CD14-positive monocyte (primary cell): ENCODE measurements around the gene STUB1. TPM values are rescaled to one million over a fixed set of nuclear protein-coding genes. Genes with fewer than 3 reads are reported as not detected.

Source experiments
- DNase-seq, 3 donors: peaks; one replicate each; pipeline ENCODE4 v3.0.0-alpha.2; 2011 to 2022
- H2AFZ ChIP-seq: 2 replicates; pipeline ENCODE4 v1.6.0; 2012; ENCODE audit warnings: mild to moderate bottlenecking, low read depth, low read length, inconsistent platforms; ENCODE audit not compliant: insufficient read depth, poor library complexity, severe bottlenecking
- H3K27ac ChIP-seq, 2 donors: 1 replicate in 1 of 2; 2 replicates in 1 of 2; pipeline ENCODE4 v1.5.1; 2012 to 2013; ENCODE audit warnings: low read length in 2 of 2, control low read depth in 1 of 2, inconsistent platforms in 1 of 2, low read depth in 1 of 2, mild to moderate bottlenecking in 1 of 2
- H3K27me3 ChIP-seq, 2 donors: one replicate each; pipeline versions ENCODE4 v1.6.0 to v1.6.1; 2011 to 2013; ENCODE audit warnings: low read length in 2 of 2; ENCODE audit not compliant: control insufficient read depth in 2 of 2, insufficient read depth in 2 of 2
- H3K36me3 ChIP-seq, 2 donors: replicated peaks in 1 of 2; 1 replicate in 1 of 2; 2 replicates in 1 of 2; pipeline versions ENCODE4 v1.5.1 to v1.6.1; 2012 to 2013; ENCODE audit warnings: low read length in 2 of 2, control low read depth in 1 of 2, inconsistent platforms in 1 of 2, mild to moderate bottlenecking in 1 of 2; ENCODE audit not compliant: insufficient read depth in 2 of 2, control insufficient read depth in 1 of 2
- H3K4me1 ChIP-seq, 2 donors: 1 replicate in 1 of 2; 2 replicates in 1 of 2; pipeline versions ENCODE4 v1.5.1 to v1.6.1; 2012 to 2013; ENCODE audit warnings: low read length in 2 of 2, control low read depth in 1 of 2, inconsistent platforms in 1 of 2, mild to moderate bottlenecking in 1 of 2, moderate library complexity in 1 of 2; ENCODE audit not compliant: insufficient read depth in 2 of 2, control insufficient read depth in 1 of 2
- H3K4me2 ChIP-seq: replicated peaks from 2 replicates; pipeline ENCODE3; 2012; ENCODE audit warnings: low read length, moderate library complexity, mild to moderate bottlenecking; ENCODE audit not compliant: poor library complexity, severe bottlenecking; ENCODE audit errors: extremely low read depth
- H3K4me3 ChIP-seq, 3 experiments: fragments of 200-600 bp in 1 of 3; sonication (generic) in 1 of 3; replicated peaks in 1 of 3; 1 replicate in 2 of 3; 2 replicates in 1 of 3; pipeline ENCODE4 v1.5.1; 2011 to 2013; ENCODE audit warnings: low read length in 3 of 3, mild to moderate bottlenecking in 3 of 3, control low read depth in 2 of 3, low read depth in 2 of 3, inconsistent platforms in 1 of 3, moderate library complexity in 1 of 3
- H3K79me2 ChIP-seq: 2 replicates; pipeline ENCODE4 v1.6.0; 2012; ENCODE audit warnings: mild to moderate bottlenecking, control low read depth, inconsistent platforms, low read length, moderate library complexity; ENCODE audit not compliant: insufficient read depth
- H3K9ac ChIP-seq: 2 replicates; pipeline ENCODE4 v1.6.0; 2017; ENCODE audit warnings: low read length, mild to moderate bottlenecking; ENCODE audit not compliant: insufficient read depth, poor library complexity, severe bottlenecking
- H3K9me3 ChIP-seq, 2 donors: replicated peaks in 1 of 2; 1 replicate in 1 of 2; 2 replicates in 1 of 2; pipeline versions ENCODE4 v1.5.1 to v1.6.1; 2012 to 2013; ENCODE audit warnings: low read length in 2 of 2, control low read depth in 1 of 2; ENCODE audit not compliant: control insufficient read depth in 1 of 2, insufficient read depth in 1 of 2
- H4K20me1 ChIP-seq: 2 replicates; pipeline ENCODE4 v1.6.0; 2012; ENCODE audit warnings: mild to moderate bottlenecking, low read length, control low read depth, moderate library complexity; ENCODE audit not compliant: insufficient read depth
- H3K27ac Mint-ChIP-seq, 7 donors: one replicate each; pipeline ENCODE4 v1.8.0; 2020; ENCODE audit warnings: mild to moderate bottlenecking in 7 of 7, mixed read lengths in 7 of 7, moderate library complexity in 6 of 7, inconsistent platforms in 2 of 7
- H3K27me3 Mint-ChIP-seq, 3 donors: one replicate each; pipeline ENCODE4 v1.8.0; 2021 to 2022; ENCODE audit warnings: low read depth in 3 of 3, mild to moderate bottlenecking in 3 of 3, mixed read lengths in 3 of 3, moderate library complexity in 3 of 3, inconsistent platforms in 1 of 3
- H3K36me3 Mint-ChIP-seq, 2 donors: one replicate each; pipeline ENCODE4 v1.8.0; 2020; ENCODE audit warnings: mixed read lengths in 2 of 2, inconsistent platforms in 1 of 2, mild to moderate bottlenecking in 1 of 2
- H3K4me1 Mint-ChIP-seq: one replicate; pipeline ENCODE4 v1.8.0; 2020; ENCODE audit warnings: mild to moderate bottlenecking, mixed read lengths
- H3K4me3 Mint-ChIP-seq, 2 donors: one replicate each; pipeline ENCODE4 v1.8.0; 2020; ENCODE audit warnings: mild to moderate bottlenecking in 2 of 2, mixed read lengths in 2 of 2, moderate library complexity in 1 of 2
- H3K9me3 Mint-ChIP-seq, 7 donors: one replicate each; pipeline ENCODE4 v1.8.0; 2020 to 2022; ENCODE audit warnings: mixed read lengths in 7 of 7, mild to moderate bottlenecking in 6 of 7, moderate library complexity in 6 of 7, inconsistent platforms in 2 of 7
- WGBS: methylation state at CpG from one replicate; pipeline ENCODE4 v1.1.5; 2013; ENCODE audit warnings: missing lambda C conversion rate; ENCODE audit not compliant: insufficient coverage; 5-methylcytosine and 5-hydroxymethylcytosine counted together
- intact Hi-C, 2 donors: fragments of 100-400 bp; cut with micrococcal nuclease; formaldehyde crosslinking; loops; one replicate each; pipeline versions ENCODE4 v1.15.0 to v1.15.1; 2023
- polyA plus RNA-seq, 3 donors: library from polyadenylated mRNA; depleted of rRNA in 1 of 3; unstranded in 2 of 3; stranded (reverse) in 1 of 3; fragments of 300-500 nt in 2 of 3; fragments of >200 nt in 1 of 3; fragmentation: Illumina TruSeq in 2 of 3; gene quantifications; 1 replicate in 2 of 3; 2 replicates in 1 of 3; pipeline ENCODE4 v1.2.3, GENCODE V29; 2012 to 2021
- TF ChIP-seq, protein P1 (sequence below): fragments of 200-600 bp; IDR thresholded peaks from one replicate; pipeline ENCODE4 v1.8.0; 2022; ENCODE audit warnings: antibody characterized with exemption, mild to moderate bottlenecking

Gene STUB1
- polyA plus RNA-seq, 3 donors = 83.3 to 108 (median 106) TPM

DNA sequence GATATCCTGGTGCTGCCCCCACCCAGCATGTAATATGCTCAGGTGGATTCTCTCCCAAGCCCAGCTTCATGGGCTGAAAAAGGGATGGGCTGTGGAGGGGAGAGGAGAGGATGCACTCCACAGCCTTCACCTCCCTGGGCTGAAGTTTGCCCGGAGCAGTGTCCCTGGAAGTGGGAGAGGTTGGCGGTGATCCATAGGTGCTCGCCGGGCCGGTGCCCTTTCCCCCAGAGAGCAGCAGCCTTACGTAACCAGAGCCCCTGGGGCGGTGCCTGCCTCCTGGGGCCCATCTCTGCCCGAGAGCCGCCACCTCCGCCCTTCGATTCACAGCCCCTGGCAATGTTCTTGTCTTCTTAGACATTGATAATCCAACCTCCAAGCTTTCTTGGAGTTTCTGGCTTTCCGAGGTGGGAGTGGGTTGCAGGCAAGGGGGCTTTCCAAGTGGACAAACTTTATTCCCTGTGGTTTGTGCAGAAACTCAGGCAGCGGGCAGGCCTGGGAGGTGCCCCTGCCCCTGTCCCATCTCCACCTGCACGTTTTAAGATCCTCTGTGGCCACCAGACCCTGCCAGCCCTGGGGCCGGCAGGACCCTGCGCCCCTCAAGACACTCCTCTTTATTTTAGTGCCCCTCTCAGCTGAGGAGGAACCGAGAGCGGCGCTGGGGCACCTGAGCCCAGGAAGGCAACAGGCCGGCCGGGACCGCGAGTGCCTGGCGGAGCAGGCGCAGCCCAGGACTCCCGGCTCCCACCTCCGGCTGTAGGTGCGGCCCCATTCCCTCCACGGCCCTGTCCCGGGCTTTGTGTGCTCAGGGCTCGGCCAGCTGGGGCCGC is 34.1 kb upstream of the STUB1 start:
- H3K27me3 Mint-ChIP-seq = peaks cover 0 to 3% (median 0%) of the 10 kb centered on the region in 3 donors
- H4K20me1 ChIP-seq = peaks cover 49% of the 10 kb centered on the region
- H3K79me2 ChIP-seq = peaks cover 28% of the 10 kb centered on the region
- no peaks in the 10 kb centered on the region for H3K27me3 ChIP-seq
- DNase-seq = no peak
- H3K27ac Mint-ChIP-seq = no peak overlapping the region
- TF ChIP-seq, protein P1, sequence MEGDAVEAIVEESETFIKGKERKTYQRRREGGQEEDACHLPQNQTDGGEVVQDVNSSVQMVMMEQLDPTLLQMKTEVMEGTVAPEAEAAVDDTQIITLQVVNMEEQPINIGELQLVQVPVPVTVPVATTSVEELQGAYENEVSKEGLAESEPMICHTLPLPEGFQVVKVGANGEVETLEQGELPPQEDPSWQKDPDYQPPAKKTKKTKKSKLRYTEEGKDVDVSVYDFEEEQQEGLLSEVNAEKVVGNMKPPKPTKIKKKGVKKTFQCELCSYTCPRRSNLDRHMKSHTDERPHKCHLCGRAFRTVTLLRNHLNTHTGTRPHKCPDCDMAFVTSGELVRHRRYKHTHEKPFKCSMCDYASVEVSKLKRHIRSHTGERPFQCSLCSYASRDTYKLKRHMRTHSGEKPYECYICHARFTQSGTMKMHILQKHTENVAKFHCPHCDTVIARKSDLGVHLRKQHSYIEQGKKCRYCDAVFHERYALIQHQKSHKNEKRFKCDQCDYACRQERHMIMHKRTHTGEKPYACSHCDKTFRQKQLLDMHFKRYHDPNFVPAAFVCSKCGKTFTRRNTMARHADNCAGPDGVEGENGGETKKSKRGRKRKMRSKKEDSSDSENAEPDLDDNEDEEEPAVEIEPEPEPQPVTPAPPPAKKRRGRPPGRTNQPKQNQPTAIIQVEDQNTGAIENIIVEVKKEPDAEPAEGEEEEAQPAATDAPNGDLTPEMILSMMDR = no peak
- no peaks in the 10 kb centered on the region for H3K9me3 ChIP-seq
- no peaks in the 10 kb centered on the region for H3K36me3 ChIP-seq
- H3K9me3 Mint-ChIP-seq = peaks cover 0 to 2% (median 0%) of the 10 kb centered on the region in 7 donors
- 92% methylated on average over 26 of the region's 32 CpGs for WGBS
- H3K4me3 ChIP-seq = no peak overlapping the region
- no peak overlapping the region for H3K27ac ChIP-seq
- H2AFZ ChIP-seq = no peak overlapping the region
- H3K9ac ChIP-seq = no peak overlapping the region
- peaks cover 39 to 68% of the 10 kb centered on the region in 2 donors for H3K4me1 ChIP-seq
- no peak overlapping the region for H3K4me3 Mint-ChIP-seq
- H3K4me1 Mint-ChIP-seq = peaks cover 47% of the 10 kb centered on the region
- intact Hi-C loops = no loop called here
- peaks cover 5 to 15% of the 10 kb centered on the region in 2 donors for H3K36me3 Mint-ChIP-seq
- no peak overlapping the region for H3K4me2 ChIP-seq

DNA sequence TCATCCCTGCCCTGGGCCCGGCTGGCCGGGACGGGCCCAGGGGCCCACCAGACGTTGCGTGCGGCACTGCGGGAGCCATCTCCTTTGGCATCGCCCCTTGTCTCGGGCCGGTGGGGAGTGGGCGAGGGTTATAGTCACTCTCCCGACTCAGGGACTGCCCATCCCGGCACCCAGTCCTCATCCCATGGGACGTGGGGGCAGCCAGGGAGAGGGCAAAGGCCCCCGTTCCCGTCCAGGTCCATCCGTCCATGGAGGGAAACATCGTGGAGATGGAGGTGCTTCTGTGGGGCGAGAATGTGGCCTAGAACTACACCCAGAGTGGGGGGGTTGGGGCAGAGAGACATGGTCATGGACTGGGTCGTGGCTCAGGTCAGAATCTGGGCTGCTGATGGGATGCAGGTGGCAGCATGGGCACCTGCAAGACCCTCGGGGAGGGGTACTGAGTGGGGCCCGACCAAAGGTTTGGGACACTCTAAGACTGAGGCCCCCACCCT is 33.5 kb upstream of the STUB1 start:
- H3K9me3 ChIP-seq = no peaks in the 10 kb centered on the region
- no peak overlapping the region for H3K9ac ChIP-seq
- no peak for DNase-seq
- 94% methylated on average over 19 of the region's 22 CpGs for WGBS
- Mint-ChIP-seq H3K27ac (no peak overlapping the region), H3K36me3 (peaks cover 5 to 15% of the 10 kb centered on the region in 2 donors), H3K4me1 (peaks cover 47% of the 10 kb centered on the region), H3K9me3 (peaks cover 0 to 2% (median 0%) of the 10 kb centered on the region in 7 donors), H3K4me3 (no peak overlapping the region), H3K27me3 (peaks cover 0 to 3% (median 0%) of the 10 kb centered on the region in 3 donors)
- H3K27ac ChIP-seq = no peak overlapping the region
- H3K36me3 ChIP-seq = no peaks in the 10 kb centered on the region
- no peaks in the 10 kb centered on the region for H3K27me3 ChIP-seq
- intact Hi-C loops = no loop called here
- no peak overlapping the region for H2AFZ ChIP-seq
- peaks cover 49% of the 10 kb centered on the region for H4K20me1 ChIP-seq
- TF ChIP-seq, protein P1 = no peak
- no peak overlapping the region for H3K4me3 ChIP-seq
- H3K4me2 ChIP-seq = no peak overlapping the region
- H3K79me2 ChIP-seq = peaks cover 24% of the 10 kb centered on the region
- peaks cover 34 to 61% of the 10 kb centered on the region in 2 donors for H3K4me1 ChIP-seq
